GM10248 (cell line): ENCODE data around the gene C1QTNF4.
"Not testable (repeated sequence)": the region's sequence is repeated elsewhere in the genome, so short reads cannot be mapped to it uniquely, and the experiment has no call there.

Experiments used
- CTCF ChIA-PET: fragments of 300-600 bp; sonication (Branson Sonifier 250); formaldehyde crosslinking; extraction: SDS; loops from one replicate; lab custom pipeline; 2021; ENCODE audit warnings: antibody characterized with exemption; lab: Yijun Ruan, JAX
- POLR2A ChIA-PET: fragments of 350-650 bp; sonication (Branson Sonifier 250); formaldehyde crosslinking; extraction: SDS; loops from one replicate; lab custom pipeline; 2020; ENCODE audit warnings: antibody characterized with exemption; lab: Yijun Ruan, JAX
- DNase-seq: peaks from one replicate; pipeline ENCODE4 v3.0.0; 2012; ENCODE audit errors: extremely low spot score
- TF ChIP-seq, protein P1 (sequence below): IDR thresholded peaks from 2 replicates; pipeline ENCODE4 v1.5.1; 2012; ENCODE audit warnings: mild to moderate bottlenecking, low read depth; ENCODE audit errors: extremely low read depth, missing control alignments, control extremely low read depth

Gene C1QTNF4

DNA sequence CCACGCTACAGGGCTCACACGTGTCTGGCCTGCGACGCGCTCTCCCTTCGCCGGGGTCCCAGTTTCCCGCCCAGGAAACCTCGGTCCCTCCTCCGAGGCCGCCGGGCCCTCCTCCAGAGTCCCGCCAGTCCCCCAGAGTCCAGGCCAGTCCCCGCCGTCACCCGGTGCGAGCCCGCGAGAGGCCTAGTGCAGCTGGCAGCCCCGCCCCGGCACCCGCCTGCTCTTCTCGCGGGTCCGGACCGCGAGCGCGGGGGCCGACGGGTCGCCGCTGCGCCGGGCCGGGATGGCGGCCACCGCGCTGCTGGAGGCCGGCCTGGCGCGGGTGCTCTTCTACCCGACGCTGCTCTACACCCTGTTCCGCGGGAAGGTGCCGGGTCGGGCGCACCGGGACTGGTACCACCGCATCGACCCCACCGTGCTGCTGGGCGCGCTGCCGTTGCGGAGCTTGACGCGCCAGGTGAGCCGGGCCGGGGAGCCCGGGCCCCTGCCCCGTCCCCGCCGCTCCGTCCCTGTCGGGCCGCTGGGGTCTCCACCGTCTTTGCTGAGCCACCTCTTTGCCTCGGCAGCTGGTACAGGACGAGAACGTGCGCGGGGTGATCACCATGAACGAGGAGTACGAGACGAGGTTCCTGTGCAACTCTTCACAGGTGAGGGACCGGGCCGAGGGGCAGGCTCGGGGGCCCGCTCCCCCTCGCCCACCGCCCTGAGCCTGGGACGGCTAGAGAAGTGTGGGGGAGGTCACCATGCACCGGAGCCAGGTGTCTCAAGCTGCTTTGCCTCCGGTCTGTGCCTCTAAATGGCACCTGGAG lies 28.7 kb downstream of the C1QTNF4 start, which contains the start of gene PTPMT1:
Gene PTPMT1 (plus strand): TSS at position 260 of the 809 bp plus-strand sequence. CDS start 24 bp downstream, at position 284.
- POLR2A ChIA-PET, result interaction anchor here (0.5 kb wide), 1 partner anchor 36 kb away, joined by 3 read pairs; no protein-coding TSS in a partner anchor
- DNase-seq, result peak; percentile 88
- TF ChIP-seq, protein P1, sequence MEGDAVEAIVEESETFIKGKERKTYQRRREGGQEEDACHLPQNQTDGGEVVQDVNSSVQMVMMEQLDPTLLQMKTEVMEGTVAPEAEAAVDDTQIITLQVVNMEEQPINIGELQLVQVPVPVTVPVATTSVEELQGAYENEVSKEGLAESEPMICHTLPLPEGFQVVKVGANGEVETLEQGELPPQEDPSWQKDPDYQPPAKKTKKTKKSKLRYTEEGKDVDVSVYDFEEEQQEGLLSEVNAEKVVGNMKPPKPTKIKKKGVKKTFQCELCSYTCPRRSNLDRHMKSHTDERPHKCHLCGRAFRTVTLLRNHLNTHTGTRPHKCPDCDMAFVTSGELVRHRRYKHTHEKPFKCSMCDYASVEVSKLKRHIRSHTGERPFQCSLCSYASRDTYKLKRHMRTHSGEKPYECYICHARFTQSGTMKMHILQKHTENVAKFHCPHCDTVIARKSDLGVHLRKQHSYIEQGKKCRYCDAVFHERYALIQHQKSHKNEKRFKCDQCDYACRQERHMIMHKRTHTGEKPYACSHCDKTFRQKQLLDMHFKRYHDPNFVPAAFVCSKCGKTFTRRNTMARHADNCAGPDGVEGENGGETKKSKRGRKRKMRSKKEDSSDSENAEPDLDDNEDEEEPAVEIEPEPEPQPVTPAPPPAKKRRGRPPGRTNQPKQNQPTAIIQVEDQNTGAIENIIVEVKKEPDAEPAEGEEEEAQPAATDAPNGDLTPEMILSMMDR, result no peak
- CTCF ChIA-PET, result interaction anchor here (1.0 to 5.4 kb wide), 6 partner anchors 11 to 207 kb away, joined by 3 to 43 read pairs (median 5); partner anchors contain the start of genes CELF1, KBTBD4 and NDUFS3

DNA sequence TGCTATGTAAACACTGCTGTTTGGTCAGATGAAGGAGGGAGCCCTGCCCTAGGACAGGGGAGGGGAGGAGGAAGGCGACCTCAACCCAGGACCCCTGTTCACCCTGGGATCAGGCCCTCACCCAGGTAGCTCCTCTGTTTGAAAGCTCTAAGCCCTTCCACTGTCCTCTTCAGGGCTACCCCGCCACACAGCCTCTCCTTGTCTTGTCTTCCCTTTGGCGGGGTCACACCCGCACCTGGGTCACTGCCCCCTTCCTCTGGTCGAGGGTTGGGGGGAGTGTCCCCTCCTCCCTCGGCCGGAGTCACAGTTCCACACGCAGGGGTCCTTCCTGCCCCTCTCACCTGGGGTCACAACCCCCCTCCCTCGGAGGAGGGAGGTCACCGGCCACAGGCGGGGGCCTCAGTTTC lies 29.3 kb downstream of the C1QTNF4 start:
- DNase-seq, result no peak
- CTCF ChIA-PET, result interaction anchor here (0.9 to 5.4 kb wide), 6 partner anchors 10 to 207 kb away, joined by 3 to 43 read pairs (median 4); partner anchors contain the start of genes CELF1, KBTBD4 and NDUFS3
- POLR2A ChIA-PET, result interaction anchor here (0.5 to 0.6 kb wide), 2 partner anchors 36 to 95 kb away, joined by 3 read pairs; no protein-coding TSS in a partner anchor
- TF ChIP-seq, protein P1, result no peak

DNA sequence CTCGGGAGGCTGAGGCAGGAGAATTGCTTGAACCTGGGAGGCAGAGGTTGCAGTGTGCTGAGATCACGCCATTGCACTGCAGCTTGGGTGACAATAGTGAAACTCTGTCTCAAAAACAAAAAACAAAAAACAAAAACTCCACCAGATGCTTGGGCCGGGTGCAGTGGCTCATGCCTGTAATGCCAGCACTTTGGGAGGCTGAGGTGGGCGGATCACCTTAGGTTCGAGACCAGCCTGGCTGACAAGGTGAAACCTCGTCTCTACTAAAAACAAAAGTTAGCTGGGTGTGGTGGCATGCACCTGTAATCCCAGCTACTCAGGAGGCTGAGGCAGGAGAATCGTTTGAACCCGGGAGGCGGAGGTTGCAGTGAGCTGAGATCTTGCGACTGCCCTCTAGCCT lies 29.8 kb downstream of the C1QTNF4 start:
- DNase-seq, result not testable (repeated sequence)
- POLR2A ChIA-PET, result interaction anchor here (0.6 to 0.7 kb wide), 2 partner anchors 95 to 146 kb away, joined by 3 to 5 read pairs; no protein-coding TSS in a partner anchor
- CTCF ChIA-PET, result interaction anchor here (0.9 to 5.4 kb wide), 7 partner anchors 9 to 208 kb away, joined by 3 to 43 read pairs (median 4); partner anchors contain the start of genes CELF1, KBTBD4 and NDUFS3

DNA sequence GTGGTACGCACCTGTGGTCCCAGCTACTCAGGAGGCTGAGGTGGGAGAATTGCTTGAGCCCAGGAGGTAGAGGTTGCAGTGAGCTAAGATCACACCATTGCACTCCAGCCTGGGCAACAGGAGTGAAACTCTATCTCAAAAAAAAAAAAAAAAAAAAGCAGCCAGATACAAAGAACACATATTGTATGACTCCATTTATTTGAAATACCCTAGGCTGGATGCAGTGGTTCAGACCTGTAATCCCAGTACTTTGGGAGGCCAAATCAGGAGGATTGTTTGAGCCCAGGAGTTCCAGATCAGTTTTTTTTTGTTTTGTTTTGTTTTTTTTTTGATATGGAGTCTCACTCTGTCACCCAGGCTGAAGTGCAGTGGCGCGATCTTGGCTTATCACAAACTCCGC lies 31.8 kb downstream of the C1QTNF4 start:
- POLR2A ChIA-PET, CTCF ChIA-PET, DNase-seq: not testable (repeated sequence)

DNA sequence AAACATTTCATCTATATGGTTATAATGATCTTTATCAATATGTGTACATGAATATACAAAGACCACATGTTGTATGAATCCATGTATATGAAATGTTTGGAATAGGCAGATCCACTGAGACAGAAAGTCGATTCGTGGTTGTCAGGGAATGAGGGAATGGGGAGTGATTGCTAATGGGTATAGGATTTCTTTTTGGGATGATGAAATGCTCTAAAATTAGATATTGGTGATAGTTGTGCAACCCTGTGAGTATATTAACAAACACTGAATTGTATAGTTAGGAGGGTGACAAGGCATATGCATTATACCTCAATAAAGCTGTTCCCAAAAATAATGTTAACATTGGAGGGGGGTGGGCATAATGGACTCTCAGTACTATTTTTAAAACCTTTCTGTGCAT lies 33.8 kb downstream of the C1QTNF4 start:
- ChIA-PET CTCF (interaction anchor here (1.6 kb wide), 1 partner anchor 18 kb away, joined by 4 read pairs; the partner anchor contains the start of gene KBTBD4), POLR2A (no interaction called here)
- TF ChIP-seq, protein P1, result no peak
- no peak for DNase-seq

DNA sequence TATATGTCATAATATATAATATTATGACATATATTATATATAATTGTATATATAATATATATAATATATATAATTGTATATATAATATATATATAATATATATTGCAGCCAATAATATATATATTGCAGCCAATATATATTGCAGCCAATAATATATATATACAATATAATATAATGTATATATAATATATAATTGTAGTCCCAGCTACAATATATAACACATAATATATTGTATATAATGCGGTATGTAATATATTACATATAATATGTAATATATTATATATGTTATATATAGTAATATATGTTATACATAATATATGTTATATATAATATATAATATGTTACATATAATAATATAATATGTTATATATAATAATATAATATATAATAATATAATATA lies 35.5 kb downstream of the C1QTNF4 start:
- DNase-seq, result no peak
- ChIA-PET CTCF (interaction anchor here (1.2 kb wide), 1 partner anchor 18 kb away, joined by 4 read pairs; no protein-coding TSS in a partner anchor), POLR2A (no interaction called here)
- TF ChIP-seq, protein P1, result no peak

DNA sequence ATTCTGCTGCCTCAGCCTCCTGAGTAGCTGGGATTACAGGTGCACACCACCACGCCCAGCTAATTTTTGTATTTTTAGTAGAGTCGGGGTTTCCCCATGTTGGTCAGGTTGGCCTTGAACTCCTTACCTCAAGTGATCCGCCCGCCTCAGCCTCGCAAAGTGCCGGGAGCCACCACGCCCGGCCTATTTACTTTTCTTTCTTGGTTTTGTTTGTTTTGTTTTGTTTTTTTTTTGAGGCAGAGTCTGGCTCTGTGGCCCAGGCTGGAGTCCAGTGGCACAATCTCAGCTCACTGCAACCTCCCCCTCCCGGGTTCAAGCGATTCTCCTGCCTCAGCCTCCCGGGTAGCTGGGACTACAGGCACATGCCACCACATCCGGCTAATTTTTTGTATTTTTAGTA lies 37.2 kb downstream of the C1QTNF4 start:
- CTCF ChIA-PET, result interaction anchor here (0.8 to 4.5 kb wide), 4 partner anchors 9 to 145 kb away, joined by 3 to 43 read pairs (median 5); partner anchors contain the start of gene PTPMT1
- DNase-seq, POLR2A ChIA-PET: not testable (repeated sequence)

DNA sequence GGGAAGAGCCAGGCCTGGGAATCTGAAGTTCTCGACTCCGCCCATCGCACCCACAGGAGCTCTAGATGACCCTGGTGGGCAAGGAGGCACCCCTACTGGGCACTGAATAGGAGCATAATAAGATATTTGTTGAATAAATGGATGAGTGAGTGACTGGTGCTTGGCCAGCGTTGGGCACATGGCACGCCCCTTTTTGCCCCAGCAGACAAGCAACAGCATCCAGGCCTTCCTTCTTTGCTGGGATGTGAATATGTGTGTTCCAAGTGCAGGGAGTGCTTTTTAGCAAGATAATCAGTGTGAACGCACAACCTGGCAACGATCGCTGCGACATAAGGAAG lies 40.8 kb downstream of the C1QTNF4 start:
- ChIA-PET POLR2A (no interaction called here), CTCF (interaction anchor here (0.6 to 6.7 kb wide), 26 partner anchors 13 to 612 kb away, joined by 3 to 125 read pairs (median 3); partner anchors contain the start of genes FAM180B, KBTBD4, NDUFS3 and PTPMT1)
- DNase-seq, result no peak
- TF ChIP-seq, protein P1, result no peak
